SJSA1 (cell line): ENCODE measurements around the gene SDK1. TPM values are rescaled to one million over a fixed set of nuclear protein-coding genes. Genes with fewer than 3 reads are reported as not detected.
"Not testable (repeated sequence)": the region's sequence is repeated elsewhere in the genome, so short reads cannot be mapped to it uniquely, and the experiment has no call there.

Experiments used
- DNase-seq, 2 experiments: peaks; one replicate each; pipeline ENCODE4 v3.0.0-alpha.2; 2015 to 2020; ENCODE audit warnings: low spot score in 2 of 2, low read depth in 1 of 2
- H3K27ac ChIP-seq: fragments of 250-450 bp; sonication (Bioruptor Pico); 2 replicates; pipeline ENCODE4 v1.5.1; 2020; ENCODE audit warnings: mild to moderate bottlenecking, moderate library complexity
- H3K27me3 ChIP-seq: fragments of 250-450 bp; sonication (Bioruptor Pico); replicated peaks from 2 replicates; pipeline ENCODE4 v1.5.1; 2020; ENCODE audit warnings: mild to moderate bottlenecking, moderate library complexity
- H3K36me3 ChIP-seq: fragments of 250-450 bp; sonication (Bioruptor Pico); 2 replicates; pipeline ENCODE4 v1.5.1; 2020; ENCODE audit warnings: mild to moderate bottlenecking
- H3K4me1 ChIP-seq: fragments of 250-450 bp; sonication (Bioruptor Pico); replicated peaks from 2 replicates; pipeline ENCODE4 v1.6.1; 2021; ENCODE audit warnings: mild to moderate bottlenecking
- H3K4me3 ChIP-seq: fragments of 250-450 bp; sonication (Bioruptor Pico); 2 replicates; pipeline ENCODE4 v1.5.1; 2020; ENCODE audit warnings: mild to moderate bottlenecking
- H3K9me3 ChIP-seq: fragments of 250-450 bp; sonication (Bioruptor Pico); replicated peaks from 2 replicates; pipeline ENCODE4 v1.5.1; 2020; ENCODE audit warnings: mild to moderate bottlenecking
- total RNA-seq: library from RNA; depleted of rRNA; stranded (reverse); fragments of >200 nt; shearing (Covaris generic); gene quantifications from 2 replicates; pipeline ENCODE4 v1.2.3, GENCODE V29; 2014

Gene SDK1
- total RNA-seq, 1 experiment from 2014 or later = 8.7 TPM

DNA sequence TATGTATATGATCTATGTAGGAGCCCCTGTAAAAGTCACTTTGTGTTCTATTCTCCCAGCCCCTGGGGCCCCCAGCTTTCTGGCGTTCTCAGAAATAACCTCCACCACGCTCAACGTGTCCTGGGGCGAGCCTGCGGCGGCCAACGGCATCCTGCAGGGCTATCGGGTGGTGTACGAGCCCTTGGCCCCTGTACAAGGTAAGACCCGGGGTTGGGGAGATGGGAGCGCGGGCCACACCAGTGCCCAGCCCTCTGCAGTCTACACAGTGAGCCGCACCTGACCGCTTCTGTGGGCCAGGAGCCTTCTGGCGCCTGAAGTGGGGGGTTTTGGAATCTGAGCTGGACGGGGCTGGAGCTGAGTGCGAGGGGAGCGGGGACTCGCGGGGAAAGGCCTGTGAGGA is 908.9 kb downstream of the SDK1 start:
- Histone ChIP-seq H3K36me3 (peaks cover 7% of the 10 kb centered on the region), H3K4me3 (no peak overlapping the region), H3K27me3 (no peaks in the 10 kb centered on the region), H3K9me3 (no peaks in the 10 kb centered on the region), H3K4me1 (no peaks in the 10 kb centered on the region), H3K27ac (no peak overlapping the region)
- no peak for DNase-seq

DNA sequence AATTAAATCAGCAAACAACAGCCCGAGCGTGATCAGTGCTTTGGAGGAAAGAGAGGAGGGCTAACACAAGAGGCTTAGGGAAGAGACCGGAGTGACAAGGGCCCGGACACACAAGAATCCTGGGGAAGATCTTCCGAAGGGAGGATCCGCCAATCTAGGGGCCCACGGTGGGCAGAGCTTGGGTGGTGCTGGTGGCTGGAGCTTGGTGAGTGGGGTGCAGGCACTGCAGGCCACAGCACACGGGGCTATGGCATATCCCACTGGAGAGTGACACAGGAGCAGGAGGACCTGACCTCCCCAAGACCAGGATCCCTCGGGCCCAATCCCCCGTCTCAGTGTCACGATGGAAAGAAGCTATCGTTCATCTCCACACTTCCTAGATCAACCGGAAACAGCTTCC is 909.8 kb downstream of the SDK1 start:
- peaks cover 7% of the 10 kb centered on the region for H3K36me3 ChIP-seq
- H3K27me3 ChIP-seq = no peaks in the 10 kb centered on the region
- no peak overlapping the region for H3K4me3 ChIP-seq
- H3K4me1 ChIP-seq = no peaks in the 10 kb centered on the region
- no peak overlapping the region for H3K27ac ChIP-seq
- no peak for DNase-seq
- no peaks in the 10 kb centered on the region for H3K9me3 ChIP-seq

DNA sequence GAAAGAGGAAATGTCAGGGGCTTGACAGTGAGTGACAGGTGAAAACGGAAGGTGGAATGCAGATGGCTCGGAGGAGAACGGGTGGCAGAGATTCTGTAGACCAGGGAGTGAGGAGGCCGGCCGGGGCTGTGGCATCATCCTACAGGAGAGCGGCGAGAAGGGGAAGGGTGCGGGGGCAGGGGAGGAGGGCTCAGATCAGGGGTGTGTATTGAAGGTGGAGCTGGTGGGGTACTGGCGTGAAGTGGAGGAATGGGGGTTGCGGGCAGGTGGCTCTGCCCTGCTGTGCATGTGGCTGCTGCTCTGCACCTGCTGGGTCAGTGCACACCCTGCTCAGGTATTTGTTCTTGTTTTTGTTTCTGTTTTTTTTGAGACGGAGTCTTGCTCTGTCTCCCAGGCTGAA is 910.2 kb downstream of the SDK1 start:
- Histone ChIP-seq H3K4me3 (no peak overlapping the region), H3K9me3 (no peaks in the 10 kb centered on the region), H3K27ac (no peak overlapping the region), H3K36me3 (peaks cover 7% of the 10 kb centered on the region), H3K27me3 (no peaks in the 10 kb centered on the region), H3K4me1 (no peaks in the 10 kb centered on the region)
- DNase-seq = no peak

DNA sequence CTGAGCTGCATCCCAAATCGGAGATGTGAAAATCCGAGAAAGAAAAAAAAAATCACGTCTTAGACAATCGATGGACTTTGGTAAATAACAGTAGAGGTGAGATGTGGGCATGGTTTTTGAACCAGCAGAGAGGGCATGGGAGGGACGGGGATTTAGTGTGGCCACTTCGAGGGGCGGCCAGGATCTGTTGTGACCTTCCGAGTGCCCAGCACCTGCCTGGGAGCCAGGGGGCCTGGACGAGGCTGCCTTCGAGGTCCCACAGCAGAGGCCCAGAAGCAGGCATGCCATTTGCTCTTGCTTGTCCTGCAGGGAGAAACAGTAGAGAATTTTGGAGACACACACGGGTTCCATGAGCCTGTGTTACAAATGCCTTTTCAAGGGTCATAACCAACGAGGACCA is 911.3 kb downstream of the SDK1 start:
- peaks cover 7% of the 10 kb centered on the region for H3K36me3 ChIP-seq
- DNase-seq = no peak
- H3K4me1 ChIP-seq = no peaks in the 10 kb centered on the region
- no peak overlapping the region for H3K4me3 ChIP-seq
- no peaks in the 10 kb centered on the region for H3K9me3 ChIP-seq
- H3K27ac ChIP-seq = no peak overlapping the region
- no peaks in the 10 kb centered on the region for H3K27me3 ChIP-seq

DNA sequence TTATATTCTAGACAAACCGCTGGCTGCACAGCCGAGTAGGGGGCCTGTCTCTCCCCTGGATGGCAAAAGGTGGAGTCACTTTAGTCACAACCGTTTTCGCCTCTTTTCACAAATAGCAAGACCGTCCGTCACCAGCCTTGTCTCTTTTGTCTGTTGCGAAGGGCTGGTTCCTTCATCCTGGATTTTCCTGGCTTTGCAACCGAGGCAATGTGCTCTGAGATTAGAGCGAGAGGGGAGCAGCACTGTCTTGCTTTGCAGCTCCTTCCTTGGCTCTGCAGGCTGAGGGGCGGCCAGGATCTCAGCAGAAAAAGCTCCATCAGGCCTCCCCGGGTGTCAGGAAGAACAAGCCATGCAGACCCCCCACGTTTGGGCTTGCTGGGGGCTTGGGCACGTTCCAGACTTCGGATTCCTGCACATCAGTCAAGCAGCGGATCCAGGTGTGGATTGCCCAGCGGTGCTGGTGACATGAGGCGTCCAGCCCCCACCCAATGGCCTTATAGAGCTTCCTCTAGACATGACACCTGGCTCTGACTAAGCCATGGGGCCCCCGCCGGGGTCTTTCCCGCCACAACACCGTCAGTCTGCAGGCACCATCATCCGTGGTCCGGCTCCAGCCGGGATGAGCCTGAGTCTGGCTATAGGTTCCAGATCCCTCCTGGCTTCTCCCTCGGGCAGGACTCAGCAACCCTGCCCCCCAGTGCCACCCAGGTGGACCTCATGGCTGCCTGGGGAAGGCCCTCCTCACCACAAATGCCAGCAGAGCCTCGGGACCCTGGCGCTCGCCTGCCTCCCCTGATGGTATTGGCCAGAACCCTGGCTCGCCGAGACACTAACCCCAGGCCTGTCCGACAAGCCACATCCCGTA is 913.5 kb downstream of the SDK1 start:
- Histone ChIP-seq H3K27ac (no peak overlapping the region), H3K4me3 (no peak overlapping the region), H3K4me1 (no peaks in the 10 kb centered on the region), H3K36me3 (peaks cover 4% of the 10 kb centered on the region), H3K27me3 (no peaks in the 10 kb centered on the region), H3K9me3 (no peaks in the 10 kb centered on the region)
- no peak for DNase-seq

DNA sequence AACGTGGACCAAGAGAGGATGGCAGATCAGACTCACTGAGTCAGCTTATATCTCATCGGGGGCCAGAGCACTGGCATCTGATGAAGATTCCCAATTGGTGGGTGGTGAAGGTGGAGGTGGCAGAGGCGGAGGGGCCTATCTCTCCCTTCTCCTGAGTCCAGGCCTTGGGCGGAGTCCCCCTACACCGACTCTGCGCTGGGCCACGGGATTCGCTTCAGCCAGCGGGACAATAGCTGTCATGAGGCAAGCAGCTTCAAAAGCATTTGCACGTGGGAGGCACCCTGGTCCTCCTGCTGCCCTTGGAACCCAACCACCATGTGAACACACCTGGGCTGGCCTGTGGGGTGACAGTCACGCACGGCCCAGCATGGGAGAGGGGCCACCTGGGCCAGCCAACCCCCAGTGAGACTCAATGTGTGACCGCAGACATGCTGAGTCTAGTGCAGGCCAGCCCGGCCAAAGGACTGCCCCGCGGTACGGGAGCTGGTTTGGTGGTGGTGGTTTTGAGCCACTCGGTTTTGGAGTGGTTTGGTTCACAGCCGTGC is 914.2 kb downstream of the SDK1 start:
- Histone ChIP-seq H3K9me3 (no peaks in the 10 kb centered on the region), H3K4me3 (no peak overlapping the region), H3K36me3 (peaks cover 3% of the 10 kb centered on the region), H3K4me1 (no peaks in the 10 kb centered on the region), H3K27me3 (no peaks in the 10 kb centered on the region), H3K27ac (no peak overlapping the region)
- DNase-seq = no peak

DNA sequence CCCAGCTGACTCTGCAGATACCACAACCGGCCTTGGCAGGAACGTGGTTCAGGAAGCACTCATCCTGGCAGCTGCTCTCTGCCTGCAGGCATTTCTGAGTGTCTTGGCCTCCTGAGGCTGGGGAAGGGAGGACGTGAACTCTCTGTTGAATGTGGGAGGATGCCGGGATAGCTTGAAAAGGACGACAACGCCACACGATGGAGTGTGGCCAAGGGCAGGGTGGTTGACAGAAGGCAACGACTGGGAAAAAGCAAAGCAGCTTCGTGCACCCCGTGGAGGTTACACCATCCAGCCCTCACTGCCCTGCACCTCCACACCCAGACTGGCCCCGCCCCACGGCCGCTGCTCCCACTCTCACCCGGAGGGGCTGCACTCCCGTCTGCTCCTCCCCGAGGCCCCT is 915.0 kb downstream of the SDK1 start:
- Histone ChIP-seq H3K9me3 (no peaks in the 10 kb centered on the region), H3K27ac (no peak overlapping the region), H3K36me3 (peaks cover 2% of the 10 kb centered on the region), H3K4me3 (no peak overlapping the region), H3K4me1 (no peaks in the 10 kb centered on the region), H3K27me3 (no peaks in the 10 kb centered on the region)
- no peak for DNase-seq

DNA sequence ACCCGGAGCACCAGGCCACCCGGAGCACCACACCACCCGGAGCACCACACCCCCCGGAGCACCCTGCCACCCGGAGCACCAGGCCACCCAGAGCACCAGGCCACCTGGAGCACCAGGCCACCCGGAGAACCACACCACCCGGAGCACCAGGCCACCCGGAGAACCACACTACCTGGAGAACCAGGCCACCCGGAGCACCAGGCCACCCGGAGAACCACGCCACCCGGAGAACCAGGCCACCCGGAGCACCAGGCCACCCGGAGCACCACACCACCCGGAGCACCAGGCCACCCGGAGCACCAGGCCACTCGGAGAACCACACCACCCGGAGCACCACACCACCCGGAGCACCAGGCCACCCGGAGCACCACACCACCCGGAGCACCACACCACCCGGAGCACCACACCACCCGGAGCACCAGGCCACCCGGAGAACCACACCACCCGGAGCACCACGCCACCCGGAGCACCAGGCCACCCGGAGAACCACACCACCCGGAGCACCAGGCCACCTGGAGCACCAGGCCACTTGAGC is 916.1 kb downstream of the SDK1 start:
- H3K27ac ChIP-seq, H3K9me3 ChIP-seq, DNase-seq, H3K4me3 ChIP-seq, H3K27me3 ChIP-seq, H3K4me1 ChIP-seq: not testable (repeated sequence)
- H3K36me3 ChIP-seq = peaks cover 10% of the 10 kb centered on the region

DNA sequence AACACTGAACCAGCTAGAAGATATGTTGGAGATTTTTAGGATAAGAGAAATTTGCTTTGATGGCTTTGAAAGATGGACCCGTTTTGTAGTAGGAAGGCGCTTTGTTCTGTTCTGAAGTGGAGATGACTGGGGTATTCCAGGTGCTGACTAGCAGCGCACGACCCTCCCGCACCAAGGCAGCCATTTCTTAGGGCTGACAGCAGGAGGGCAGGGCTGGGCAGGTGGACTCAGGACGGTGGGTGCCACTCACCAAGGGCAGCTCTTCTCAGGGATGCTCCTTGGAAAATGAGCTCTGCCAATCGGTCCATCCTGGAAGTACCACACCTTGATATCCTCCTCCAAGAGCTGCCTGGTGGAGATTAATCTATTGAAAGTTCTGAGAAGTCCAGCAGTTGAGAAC is 917.4 kb downstream of the SDK1 start:
- Histone ChIP-seq H3K27ac (no peak overlapping the region), H3K4me3 (no peak overlapping the region), H3K9me3 (no peaks in the 10 kb centered on the region), H3K27me3 (no peaks in the 10 kb centered on the region), H3K4me1 (no peaks in the 10 kb centered on the region), H3K36me3 (peaks cover 10% of the 10 kb centered on the region)
- no peak for DNase-seq

DNA sequence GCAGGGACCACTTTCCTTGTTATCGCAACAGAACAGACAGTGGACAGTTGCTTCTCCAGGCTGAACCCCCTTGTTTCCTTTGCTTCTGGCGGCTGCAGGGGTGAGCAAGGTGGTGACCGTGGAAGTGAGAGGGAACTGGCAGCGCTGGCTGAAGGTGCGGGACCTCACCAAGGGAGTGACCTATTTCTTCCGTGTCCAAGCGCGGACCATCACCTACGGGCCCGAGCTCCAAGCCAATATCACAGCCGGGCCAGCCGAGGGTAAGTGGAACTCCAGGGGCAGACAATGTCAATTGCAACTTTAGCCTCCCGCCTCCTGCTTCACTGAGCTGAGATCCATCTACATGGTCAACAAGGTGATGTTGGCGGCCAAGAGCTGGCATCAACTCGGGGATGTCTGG is 919.0 kb downstream of the SDK1 start:
- Histone ChIP-seq H3K4me3 (no peak overlapping the region), H3K27me3 (no peaks in the 10 kb centered on the region), H3K9me3 (no peaks in the 10 kb centered on the region), H3K36me3 (peaks cover 10% of the 10 kb centered on the region), H3K4me1 (no peaks in the 10 kb centered on the region), H3K27ac (no peak overlapping the region)
- no peak for DNase-seq

DNA sequence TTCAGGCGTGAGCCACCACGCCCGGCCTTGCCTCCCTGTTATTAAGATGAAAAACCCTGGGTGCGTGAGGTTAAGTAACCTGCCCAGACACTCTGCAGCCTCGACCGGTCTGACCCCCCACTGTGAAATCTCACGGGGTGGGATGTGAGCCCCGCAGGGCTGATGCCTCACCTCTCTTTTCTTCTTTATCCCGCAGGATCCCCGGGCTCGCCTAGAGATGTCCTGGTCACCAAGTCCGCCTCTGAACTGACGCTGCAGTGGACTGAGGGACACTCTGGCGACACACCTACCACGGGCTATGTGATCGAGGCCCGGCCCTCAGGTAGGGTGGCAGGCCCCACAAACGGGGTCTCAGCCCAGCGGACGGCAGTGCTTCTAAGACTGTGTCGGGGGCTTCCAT is 920.0 kb downstream of the SDK1 start:
- DNase-seq = no peak
- no peaks in the 10 kb centered on the region for H3K9me3 ChIP-seq
- H3K27me3 ChIP-seq = no peaks in the 10 kb centered on the region
- H3K27ac ChIP-seq = no peak overlapping the region
- H3K4me1 ChIP-seq = no peaks in the 10 kb centered on the region
- H3K36me3 ChIP-seq = peaks cover 10% of the 10 kb centered on the region
- H3K4me3 ChIP-seq = no peak overlapping the region

DNA sequence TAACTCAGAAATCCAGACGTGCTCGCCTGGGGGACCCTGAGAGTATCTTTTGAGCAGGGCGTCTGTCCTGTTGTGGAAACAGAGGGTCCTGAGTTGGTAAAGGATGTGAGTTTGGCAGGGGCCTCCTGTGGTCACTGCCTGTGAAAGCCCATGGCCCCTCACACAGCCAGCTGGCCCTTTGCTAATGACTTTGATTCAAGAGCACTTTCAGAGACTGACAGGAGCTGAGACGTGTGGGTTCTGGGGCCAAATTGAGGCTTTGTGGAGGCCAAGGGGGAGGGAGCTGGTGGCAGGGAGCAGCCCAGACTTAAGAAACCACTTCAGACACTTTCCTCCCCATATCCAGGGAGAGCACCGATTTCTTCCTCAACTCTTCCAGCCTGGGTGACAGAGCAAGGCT is 921.6 kb downstream of the SDK1 start:
- H3K27me3 ChIP-seq = no peaks in the 10 kb centered on the region
- H3K27ac ChIP-seq = no peak overlapping the region
- H3K36me3 ChIP-seq = peaks cover 10% of the 10 kb centered on the region
- no peak overlapping the region for H3K4me3 ChIP-seq
- no peak for DNase-seq
- H3K4me1 ChIP-seq = no peaks in the 10 kb centered on the region
- no peaks in the 10 kb centered on the region for H3K9me3 ChIP-seq

DNA sequence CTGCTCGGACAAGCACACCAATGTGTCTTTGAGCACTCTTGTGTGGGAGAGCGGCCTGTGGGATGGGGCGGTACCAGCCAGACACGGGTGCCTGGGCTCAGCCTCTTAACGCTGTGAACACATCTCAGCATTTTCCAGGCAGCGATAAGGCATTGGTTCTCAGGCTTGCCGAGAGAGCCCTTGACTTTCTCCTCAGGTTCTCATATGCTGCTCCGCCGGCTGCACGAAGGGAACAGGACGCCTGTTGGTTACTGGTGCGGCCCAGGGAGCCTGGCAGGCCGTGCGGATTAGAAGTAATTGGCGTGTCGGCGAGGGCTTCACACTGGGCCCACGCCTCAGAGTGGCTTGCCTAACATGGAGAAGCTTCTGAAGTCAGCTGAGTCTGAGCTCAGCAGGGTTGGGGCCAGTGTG is 924.3 kb downstream of the SDK1 start:
- H3K27ac ChIP-seq = no peak overlapping the region
- no peak overlapping the region for H3K4me3 ChIP-seq
- H3K9me3 ChIP-seq = no peaks in the 10 kb centered on the region
- H3K27me3 ChIP-seq = no peaks in the 10 kb centered on the region
- no peak for DNase-seq
- H3K4me1 ChIP-seq = no peaks in the 10 kb centered on the region
- peaks cover 10% of the 10 kb centered on the region for H3K36me3 ChIP-seq

DNA sequence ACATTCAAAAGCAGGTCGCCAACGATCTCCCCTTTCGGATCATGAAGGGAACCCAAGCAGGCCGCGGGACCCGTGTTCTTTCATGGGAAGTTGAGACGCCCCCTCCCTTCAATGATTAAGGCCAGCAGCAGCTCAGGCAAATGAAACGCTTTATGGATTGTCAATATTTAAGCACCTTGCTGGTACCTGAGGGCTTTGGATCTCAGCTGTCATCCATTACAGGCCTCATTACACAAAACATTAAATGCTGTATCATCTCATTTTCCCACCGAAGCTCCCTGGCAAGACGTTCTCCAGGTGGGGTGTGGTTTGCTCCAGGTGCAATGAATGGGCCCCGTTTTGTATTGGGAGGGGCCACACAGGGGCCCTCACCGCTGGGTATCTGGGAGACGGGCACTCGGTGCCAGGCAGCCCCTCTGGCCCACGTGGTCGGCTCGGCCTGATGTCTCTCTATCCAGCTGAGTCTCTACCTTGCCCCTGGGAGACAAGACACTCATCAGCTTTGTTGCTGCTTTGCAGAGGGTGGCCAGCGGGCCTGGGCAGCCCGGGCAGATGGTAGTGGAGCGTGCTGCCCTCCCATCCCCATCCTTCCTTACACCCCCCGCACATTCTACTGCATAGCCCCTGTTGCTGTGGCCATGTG is 925.0 kb downstream of the SDK1 start:
- Histone ChIP-seq H3K9me3 (no peaks in the 10 kb centered on the region), H3K27ac (no peak overlapping the region), H3K4me1 (no peaks in the 10 kb centered on the region), H3K27me3 (no peaks in the 10 kb centered on the region), H3K4me3 (no peak overlapping the region), H3K36me3 (peaks cover 9% of the 10 kb centered on the region)
- no peak for DNase-seq
